Rectal smooth muscle tissue (tissue), 1 donor: Measurements from ENCODE around the gene MUC5AC.
"Not testable (repeated sequence)": the region's sequence is repeated elsewhere in the genome, so short reads cannot be mapped to it uniquely, and the experiment has no call there.

Source experiments
- H3K27ac ChIP-seq: one replicate; pipeline ENCODE4 v1.7.0; 2013; ENCODE audit warnings: low read depth, low read length, inconsistent platforms
- H3K27me3 ChIP-seq: one replicate; pipeline ENCODE4 v1.7.0; 2013; ENCODE audit warnings: low read length; ENCODE audit not compliant: control insufficient read depth, insufficient read depth
- H3K36me3 ChIP-seq: one replicate; pipeline ENCODE4 v1.7.0; 2013; ENCODE audit warnings: low read length; ENCODE audit not compliant: control insufficient read depth, insufficient read depth
- H3K4me1 ChIP-seq: one replicate; pipeline ENCODE4 v1.7.0; 2013; ENCODE audit warnings: low read length; ENCODE audit not compliant: control insufficient read depth, insufficient read depth
- H3K4me3 ChIP-seq: one replicate; pipeline ENCODE4 v1.7.0; 2013; ENCODE audit warnings: low read length
- H3K9ac ChIP-seq: one replicate; pipeline ENCODE4 v1.7.0; 2013; ENCODE audit warnings: low read length

The MUC5AC gene

GRCh38 chr11:1238767-1239595 lies 81.2 kb downstream of the MUC5AC start:
- H3K4me3 ChIP-seq = no peak overlapping the region
- no peak overlapping the region for H3K27ac ChIP-seq

GRCh38 chr11:1239596-1240205 lies 81.9 kb downstream of the MUC5AC start:
- no peak overlapping the region for H3K9ac ChIP-seq
- no peaks in the 10 kb centered on the region for H3K4me1 ChIP-seq
- no peaks in the 10 kb centered on the region for H3K36me3 ChIP-seq
- H3K27ac ChIP-seq = no peak overlapping the region
- no peaks in the 10 kb centered on the region for H3K27me3 ChIP-seq
- no peak overlapping the region for H3K4me3 ChIP-seq

More at GRCh38 chr11:1238767-1239595, 81.2 kb downstream of the MUC5AC start:
- Histone ChIP-seq H3K9ac (no peak overlapping the region), H3K4me1 (no peaks in the 10 kb centered on the region), H3K27me3 (no peaks in the 10 kb centered on the region), H3K36me3 (no peaks in the 10 kb centered on the region)

GRCh38 chr11:1240771-1241170 lies 83.0 kb downstream of the MUC5AC start:
- Histone ChIP-seq H3K27me3 (no peaks in the 10 kb centered on the region), H3K9ac (no peak overlapping the region), H3K36me3 (no peaks in the 10 kb centered on the region), H3K27ac (no peak overlapping the region), H3K4me1 (no peaks in the 10 kb centered on the region), H3K4me3 (no peak overlapping the region)

GRCh38 chr11:1241706-1242105 lies 84.0 kb downstream of the MUC5AC start:
- Histone ChIP-seq H3K27me3 (no peaks in the 10 kb centered on the region), H3K4me1 (no peaks in the 10 kb centered on the region), H3K4me3 (no peak overlapping the region), H3K36me3 (no peaks in the 10 kb centered on the region), H3K9ac (no peak overlapping the region), H3K27ac (no peak overlapping the region)

GRCh38 chr11:1242289-1242688 lies 84.5 kb downstream of the MUC5AC start:
- Histone ChIP-seq H3K36me3 (no peaks in the 10 kb centered on the region), H3K4me3 (no peak overlapping the region), H3K27me3 (no peaks in the 10 kb centered on the region), H3K4me1 (no peaks in the 10 kb centered on the region), H3K9ac (no peak overlapping the region), H3K27ac (no peak overlapping the region)

- not testable (repeated sequence) for H3K27me3 ChIP-seq
Measured at GRCh38 chr11:1242751-1243150, 85.0 kb downstream of the MUC5AC start.

GRCh38 chr11:1243521-1243920 lies 85.8 kb downstream of the MUC5AC start:
- H3K4me1 ChIP-seq, H3K4me3 ChIP-seq, H3K9ac ChIP-seq, H3K27me3 ChIP-seq, H3K27ac ChIP-seq, H3K36me3 ChIP-seq: not testable (repeated sequence)

More at GRCh38 chr11:1242751-1243150, 85.0 kb downstream of the MUC5AC start:
- not testable (repeated sequence) for H3K9ac ChIP-seq, H3K4me3 ChIP-seq, H3K4me1 ChIP-seq, H3K36me3 ChIP-seq, H3K27ac ChIP-seq

- H3K9ac ChIP-seq, H3K27ac ChIP-seq, H3K36me3 ChIP-seq, H3K4me3 ChIP-seq, H3K4me1 ChIP-seq, H3K27me3 ChIP-seq: not testable (repeated sequence)
Measured at GRCh38 chr11:1244557-1244956, 86.8 kb downstream of the MUC5AC start.

GRCh38 chr11:1245717-1246116 lies 88.0 kb downstream of the MUC5AC start:
- H3K27ac ChIP-seq, H3K4me3 ChIP-seq: not testable (repeated sequence)

GRCh38 chr11:1246301-1246700 lies 88.5 kb downstream of the MUC5AC start:
- H3K27ac ChIP-seq, H3K36me3 ChIP-seq, H3K9ac ChIP-seq, H3K4me1 ChIP-seq, H3K27me3 ChIP-seq, H3K4me3 ChIP-seq: not testable (repeated sequence)

More at GRCh38 chr11:1245717-1246116, 88.0 kb downstream of the MUC5AC start:
- H3K4me1 ChIP-seq, H3K27me3 ChIP-seq, H3K36me3 ChIP-seq, H3K9ac ChIP-seq: not testable (repeated sequence)

- H3K36me3 ChIP-seq, H3K27ac ChIP-seq, H3K27me3 ChIP-seq, H3K9ac ChIP-seq, H3K4me1 ChIP-seq, H3K4me3 ChIP-seq: not testable (repeated sequence)
Measured at GRCh38 chr11:1247026-1247425, 89.3 kb downstream of the MUC5AC start.

GRCh38 chr11:1248951-1249350 lies 91.2 kb downstream of the MUC5AC start:
- not testable (repeated sequence) for H3K4me3 ChIP-seq, H3K4me1 ChIP-seq, H3K9ac ChIP-seq, H3K36me3 ChIP-seq, H3K27me3 ChIP-seq, H3K27ac ChIP-seq

GRCh38 chr11:1250411-1250810 lies 92.7 kb downstream of the MUC5AC start:
- not testable (repeated sequence) for H3K27me3 ChIP-seq, H3K9ac ChIP-seq, H3K36me3 ChIP-seq, H3K4me1 ChIP-seq, H3K27ac ChIP-seq, H3K4me3 ChIP-seq
